GM23338 (cell line): Measurements from ENCODE around the gene PTGIS. TPM values are rescaled to one million over a fixed set of nuclear protein-coding genes. Genes with fewer than 3 reads are reported as not detected.
A peak's percentile ranks its signal among the peaks of the same experiment; 100 is the strongest.

Experiments used
- ATAC-seq: fragments of 200-7000 bp; cut with Tn5 transposase; 3 replicates; pipeline ENCODE4 v1.9.1; 2020
- DNase-seq: peaks from one replicate; pipeline ENCODE4 v3.0.0-alpha.2; 2015; ENCODE audit warnings: low spot score
- H2AFZ ChIP-seq: fragments of 200-600 bp; sonication (generic); 2 replicates; pipeline ENCODE4 v1.8.0; 2016; ENCODE audit warnings: antibody characterized with exemption, mild to moderate bottlenecking, moderate library complexity
- H3F3A ChIP-seq: fragments of 200-600 bp; sonication (generic); replicated peaks from 2 replicates; pipeline ENCODE4 v1.8.0; 2017; ENCODE audit warnings: antibody characterized with exemption, mixed run types, low read depth
- H3K27ac ChIP-seq: fragments of 200-600 bp; sonication (generic); 2 replicates; pipeline ENCODE4 v1.6.1; 2016; ENCODE audit warnings: low read depth
- H3K27me3 ChIP-seq: fragments of 200-600 bp; sonication (generic); 2 replicates; pipeline ENCODE4 v1.8.0; 2016; ENCODE audit warnings: mild to moderate bottlenecking, mixed run types, moderate library complexity; ENCODE audit not compliant: insufficient read depth
- H3K36me3 ChIP-seq: fragments of 200-600 bp; sonication (generic); 2 replicates; pipeline ENCODE4 v1.8.0; 2016; ENCODE audit warnings: mild to moderate bottlenecking; ENCODE audit not compliant: insufficient read depth
- H3K4me1 ChIP-seq: fragments of 200-600 bp; sonication (generic); 2 replicates; pipeline ENCODE4 v1.8.0; 2016; ENCODE audit warnings: mild to moderate bottlenecking, moderate library complexity; ENCODE audit not compliant: insufficient read depth
- H3K4me2 ChIP-seq: fragments of 200-600 bp; sonication (generic); 2 replicates; pipeline ENCODE4 v1.7.1; 2017; ENCODE audit warnings: mixed run types
- H3K4me3 ChIP-seq: fragments of 200-600 bp; sonication (generic); 2 replicates; pipeline ENCODE4 v1.6.1; 2016; ENCODE audit warnings: mixed run types
- H3K79me2 ChIP-seq: fragments of 200-600 bp; sonication (generic); replicated peaks from 2 replicates; pipeline ENCODE4 v1.8.0; 2017; ENCODE audit warnings: mild to moderate bottlenecking; ENCODE audit not compliant: insufficient read depth
- H3K9me2 ChIP-seq: fragments of 200-600 bp; sonication (generic); 2 replicates; pipeline ENCODE4 v1.8.0; 2017; ENCODE audit not compliant: insufficient read depth
- H4K20me1 ChIP-seq: fragments of 200-600 bp; sonication (generic); replicated peaks from 2 replicates; pipeline ENCODE4 v1.8.0; 2017; ENCODE audit warnings: mild to moderate bottlenecking; ENCODE audit not compliant: insufficient read depth
- H3K27ac Mint-ChIP-seq: 2 replicates; pipeline ENCODE4 v1.8.0; 2020; ENCODE audit warnings: inconsistent platforms, mild to moderate bottlenecking, moderate library complexity, mixed read lengths
- H3K27me3 Mint-ChIP-seq: 3 replicates; pipeline ENCODE4 v1.8.0; 2022; ENCODE audit warnings: low read depth, mild to moderate bottlenecking, moderate library complexity, mixed read lengths, inconsistent platforms; ENCODE audit not compliant: insufficient read depth, poor library complexity
- H3K36me3 Mint-ChIP-seq: 3 replicates; pipeline ENCODE4 v1.8.0; 2021; ENCODE audit warnings: low read depth, mild to moderate bottlenecking, inconsistent platforms, moderate library complexity, mixed read lengths
- H3K4me1 Mint-ChIP-seq: 3 replicates; pipeline ENCODE4 v1.8.0; 2020; ENCODE audit warnings: mild to moderate bottlenecking, inconsistent platforms, mixed read lengths
- H3K4me3 Mint-ChIP-seq: 3 replicates; pipeline ENCODE4 v1.8.0; 2021; ENCODE audit warnings: moderate library complexity, mild to moderate bottlenecking, inconsistent platforms, mixed read lengths
- H3K9me3 Mint-ChIP-seq: 3 replicates; pipeline ENCODE4 v1.8.0; 2020; ENCODE audit warnings: moderate library complexity, mild to moderate bottlenecking, inconsistent platforms, mixed read lengths
- ETS1 ChIP-seq: IDR thresholded peaks from 2 replicates; pipeline ENCODE4 v1.6.1; 2016; ENCODE audit warnings: antibody characterized with exemption
- EZH2phosphoT487 ChIP-seq: fragments of 200-600 bp; sonication (generic); IDR thresholded peaks from one replicate; pipeline ENCODE4 v1.8.1; 2018; ENCODE audit warnings: antibody characterized with exemption; ENCODE audit not compliant: unreplicated experiment
- NANOG ChIP-seq: IDR thresholded peaks from 2 replicates; pipeline ENCODE4 v1.6.1; 2016; ENCODE audit warnings: antibody characterized with exemption, borderline replicate concordance
- STAT1 ChIP-seq: IDR thresholded peaks from one replicate; pipeline ENCODE4 v1.6.1; 2016; ENCODE audit warnings: antibody characterized with exemption; ENCODE audit not compliant: unreplicated experiment
- ZNF462 ChIP-seq: fragments of 250-450 bp; sonication (Bioruptor Pico); IDR thresholded peaks from 2 replicates; pipeline ENCODE4 v1.5.0; 2020; ENCODE audit warnings: mild to moderate bottlenecking, moderate library complexity
- polyA plus RNA-seq: library from polyadenylated mRNA; unstranded; fragments of >200 nt; fragmentation: Nextera tagmentation; extraction: Ambion mirVana; gene quantifications from 2 replicates; pipeline ENCODE4 v1.2.1, GENCODE V29; 2016
- total RNA-seq: library from RNA; depleted of rRNA; stranded (reverse); fragments of >200 nt; shearing (Covaris generic); gene quantifications from 2 replicates; pipeline ENCODE4 v1.2.3, GENCODE V29; 2014

Gene PTGIS
- total and polyA plus RNA-seq, 2 experiments from 2014 or later, result 6.6 to 28.7 TPM

GRCh38 chr20:49584418-49585382 is 16.8 kb upstream of the PTGIS start (continued):
- no peak for TF ChIP-seq ZNF462 (CRISPR knock-in tag)

DNA sequence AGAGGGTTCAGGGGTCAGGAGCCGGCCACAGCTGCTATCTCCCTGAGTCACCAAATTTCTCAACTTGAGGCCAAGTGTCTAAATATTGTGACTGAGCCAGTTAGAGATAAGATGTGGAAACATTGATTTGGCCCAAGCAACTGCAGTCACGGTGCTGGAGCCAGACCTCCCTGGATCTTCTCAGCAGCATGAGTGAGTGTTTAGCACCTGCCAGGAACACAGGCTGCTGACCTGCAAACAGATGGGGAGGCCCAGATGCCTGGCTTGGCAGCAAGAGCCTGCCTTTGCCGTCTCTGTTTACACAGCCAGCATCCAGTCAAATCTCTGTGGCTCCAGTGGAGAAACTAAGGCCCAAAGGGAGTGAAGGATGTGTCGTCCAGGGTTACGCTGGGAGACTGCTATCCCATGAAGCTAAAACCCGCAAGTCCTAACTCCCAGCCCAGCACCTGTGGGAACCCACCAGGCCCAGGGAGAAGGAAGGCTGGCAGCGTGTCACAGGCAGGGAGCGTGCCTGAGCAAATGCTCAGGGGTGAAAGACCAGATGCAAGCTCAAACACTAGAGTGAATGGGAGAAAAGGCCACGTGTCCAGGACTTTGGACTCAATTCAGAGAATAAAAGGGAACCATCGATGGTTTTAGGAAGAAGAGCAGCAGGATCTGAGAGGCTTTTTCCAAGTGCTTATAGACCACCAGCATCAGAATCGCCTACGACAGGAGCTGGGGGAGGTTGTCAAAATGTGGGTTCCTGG is 15.9 kb upstream of the PTGIS start:
- Mint-ChIP-seq H3K4me3 (no peak overlapping the region), H3K27me3 (peaks cover 5% of the 10 kb centered on the region), H3K27ac (no peak overlapping the region), H3K9me3 (peaks cover 7% of the 10 kb centered on the region), H3K36me3 (no peaks in the 10 kb centered on the region), H3K4me1 (peaks cover 11% of the 10 kb centered on the region; the same call in 2 of the 3 replicates)
- Histone ChIP-seq H3K9me2 (no peaks in the 10 kb centered on the region), H3F3A (no peaks in the 10 kb centered on the region; the same call in 1 of the 2 replicates), H3K27me3 (no peaks in the 10 kb centered on the region), H4K20me1 (no peaks in the 10 kb centered on the region), H3K27ac (no peak overlapping the region), H3K36me3 (no peaks in the 10 kb centered on the region), H3K4me2 (no peak overlapping the region), H2AFZ (peak overlapping the region; percentile 90; the same call in 1 of the 2 replicates), H3K4me3 (no peak overlapping the region), H3K79me2 (no peaks in the 10 kb centered on the region), H3K4me1 (peaks cover 9% of the 10 kb centered on the region)
- DNase-seq (no peak), ATAC-seq (no peak)
- TF ChIP-seq ZNF462 (CRISPR knock-in tag) (no peak), ETS1 (no peak), EZH2phosphoT487 (no peak), STAT1 (no peak), NANOG (no peak)
